Neural progenitor cell (in vitro differentiated cells): ENCODE results near the gene HSPA1A. TPM values are rescaled to one million over a fixed set of nuclear protein-coding genes. Genes with fewer than 3 reads are reported as not detected.
A peak's percentile ranks its signal among the peaks of the same experiment; 100 is the strongest.

Experiments used
- DNase-seq: peaks from one replicate; pipeline ENCODE4 v3.0.0-alpha.2; 2016; ENCODE audit warnings: low spot score
- H2AFZ ChIP-seq: fragments of 200-600 bp; sonication (generic); replicated peaks from 2 replicates; pipeline ENCODE4 v1.6.1; 2016; ENCODE audit warnings: antibody characterized with exemption
- H3F3A ChIP-seq: fragments of 200-600 bp; sonication (generic); 2 replicates; pipeline ENCODE4 v1.6.1; 2016; ENCODE audit warnings: antibody characterized with exemption, low read depth
- H3K27ac ChIP-seq: fragments of 200-600 bp; sonication (generic); 2 replicates; pipeline ENCODE4 v1.5.1; 2016; ENCODE audit warnings: mild to moderate bottlenecking
- H3K27me3 ChIP-seq: fragments of 200-600 bp; sonication (generic); 2 replicates; pipeline ENCODE4 v1.6.1; 2016; ENCODE audit warnings: mild to moderate bottlenecking, moderate library complexity
- H3K36me3 ChIP-seq: fragments of 200-600 bp; sonication (generic); 2 replicates; pipeline ENCODE4 v1.5.1; 2016
- H3K4me1 ChIP-seq: fragments of 200-600 bp; sonication (generic); 2 replicates; pipeline ENCODE4 v1.6.1; 2016; ENCODE audit warnings: mixed run types
- H3K4me2 ChIP-seq: fragments of 200-600 bp; sonication (generic); 2 replicates; pipeline ENCODE4 v1.6.1; 2016
- H3K4me3 ChIP-seq: fragments of 200-600 bp; sonication (generic); 2 replicates; pipeline ENCODE4 v1.5.1; 2016
- H3K79me2 ChIP-seq: fragments of 200-600 bp; sonication (generic); 2 replicates; pipeline ENCODE4 v1.6.1; 2016; ENCODE audit warnings: low read depth
- H3K9ac ChIP-seq: fragments of 200-600 bp; sonication (generic); 2 replicates; pipeline ENCODE4 v1.6.1; 2016
- H3K9me3 ChIP-seq: fragments of 200-600 bp; sonication (generic); 2 replicates; pipeline ENCODE4 v1.5.1; 2016; ENCODE audit warnings: low read depth
- H4K20me1 ChIP-seq: fragments of 200-600 bp; sonication (generic); 2 replicates; pipeline ENCODE4 v1.6.1; 2016; ENCODE audit warnings: low read depth
- H3K27ac Mint-ChIP-seq: 3 replicates; pipeline ENCODE4 v1.8.0; 2021; ENCODE audit warnings: mixed read lengths
- H3K27me3 Mint-ChIP-seq: 2 replicates; pipeline ENCODE4 v1.8.0; 2022; ENCODE audit warnings: low read depth, mild to moderate bottlenecking, inconsistent platforms, moderate library complexity, mixed read lengths; ENCODE audit not compliant: insufficient read depth
- H3K36me3 Mint-ChIP-seq: 3 replicates; pipeline ENCODE4 v1.8.0; 2021; ENCODE audit warnings: mixed read lengths
- H3K4me1 Mint-ChIP-seq: 3 replicates; pipeline ENCODE4 v1.8.0; 2021; ENCODE audit warnings: mixed read lengths
- H3K4me3 Mint-ChIP-seq: 3 replicates; pipeline ENCODE4 v1.8.0; 2021; ENCODE audit warnings: mild to moderate bottlenecking, moderate library complexity, mixed read lengths
- H3K9me3 Mint-ChIP-seq: 3 replicates; pipeline ENCODE4 v1.8.0; 2020; ENCODE audit warnings: mixed read lengths
- CTCF ChIP-seq: fragments of 200-600 bp; sonication (generic); IDR thresholded peaks from 2 replicates; pipeline ENCODE4 v1.5.1; 2017; ENCODE audit warnings: antibody characterized with exemption, mild to moderate bottlenecking
- EZH2 ChIP-seq: fragments of 200-600 bp; sonication (generic); IDR thresholded peaks from 2 replicates; pipeline ENCODE4 v1.6.1; 2017; ENCODE audit warnings: antibody characterized with exemption, mild to moderate bottlenecking, moderate library complexity
- EZH2phosphoT487 ChIP-seq: fragments of 200-600 bp; sonication (generic); IDR thresholded peaks from 2 replicates; pipeline ENCODE4 v1.6.1; 2017; ENCODE audit warnings: antibody characterized with exemption
- total RNA-seq: library from RNA; depleted of rRNA; stranded (reverse); fragments of >200 nt; gene quantifications from 2 replicates; pipeline ENCODE4 v1.2.3, GENCODE V29; 2015; ENCODE audit warnings: low replicate concordance

The HSPA1A gene
- total RNA-seq, 1 donor from 2014 or later: 36.0 TPM

DNA sequence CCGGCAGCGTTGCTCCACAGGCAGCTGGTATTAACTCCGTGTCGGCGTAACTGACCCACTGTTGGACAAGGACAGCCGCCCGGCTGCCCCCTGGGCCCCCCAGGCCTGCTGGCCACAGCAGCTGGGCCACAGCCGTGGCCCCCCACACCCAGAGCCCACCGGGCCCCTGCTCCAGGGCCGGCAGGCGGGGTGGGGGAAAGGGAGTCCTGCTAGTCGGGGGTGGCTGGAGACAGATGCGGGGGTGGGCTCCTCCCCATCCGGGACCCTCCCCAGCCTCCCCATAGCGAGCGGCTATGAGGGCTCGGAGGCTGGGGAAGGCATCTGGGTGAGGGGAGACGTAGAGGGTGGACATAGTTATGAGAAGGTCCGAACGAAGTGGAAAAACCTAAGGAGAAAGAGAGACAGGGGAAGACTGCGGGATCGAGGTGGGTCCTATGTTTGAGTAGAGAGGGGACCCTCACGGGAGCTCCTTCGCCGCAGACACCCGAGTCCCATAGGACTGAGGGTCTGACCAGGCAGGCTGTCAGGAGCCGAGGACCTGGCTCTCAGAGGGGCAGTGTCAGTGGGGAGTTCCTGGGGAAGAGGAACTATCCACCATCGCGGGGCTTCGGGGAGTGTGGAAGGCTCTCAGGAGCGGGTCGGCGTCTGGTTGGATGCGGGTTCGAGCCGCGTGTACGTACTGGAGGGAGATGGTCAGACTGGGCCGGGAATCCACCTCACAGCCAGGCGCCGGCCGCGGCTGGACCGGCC is 20.3 kb upstream of the HSPA1A start:
- Histone ChIP-seq H3K79me2 (peaks cover 28% of the 10 kb centered on the region), H3K27ac (peak overlapping the region; percentile 97), H3K9me3 (no peaks in the 10 kb centered on the region), H3K9ac (peak overlapping the region; percentile 79), H2AFZ (peak overlapping the region; percentile 46), H3K36me3 (peaks cover 2% of the 10 kb centered on the region), H3K4me3 (peak overlapping the region; percentile 73), H3F3A (peaks cover 40% of the 10 kb centered on the region), H3K27me3 (no peaks in the 10 kb centered on the region), H3K4me2 (peak overlapping the region; percentile 93), H3K4me1 (peaks cover 7% of the 10 kb centered on the region), H4K20me1 (no peaks in the 10 kb centered on the region)
- Mint-ChIP-seq H3K27me3 (no peaks in the 10 kb centered on the region), H3K27ac (peak overlapping the region; percentile 99), H3K36me3 (peaks cover 12% of the 10 kb centered on the region), H3K9me3 (no peaks in the 10 kb centered on the region), H3K4me1 (peaks cover 16% of the 10 kb centered on the region), H3K4me3 (peak overlapping the region; percentile 99)
- no peak for DNase-seq
- TF ChIP-seq CTCF (no peak), EZH2 (no peak), EZH2phosphoT487 (no peak)

DNA sequence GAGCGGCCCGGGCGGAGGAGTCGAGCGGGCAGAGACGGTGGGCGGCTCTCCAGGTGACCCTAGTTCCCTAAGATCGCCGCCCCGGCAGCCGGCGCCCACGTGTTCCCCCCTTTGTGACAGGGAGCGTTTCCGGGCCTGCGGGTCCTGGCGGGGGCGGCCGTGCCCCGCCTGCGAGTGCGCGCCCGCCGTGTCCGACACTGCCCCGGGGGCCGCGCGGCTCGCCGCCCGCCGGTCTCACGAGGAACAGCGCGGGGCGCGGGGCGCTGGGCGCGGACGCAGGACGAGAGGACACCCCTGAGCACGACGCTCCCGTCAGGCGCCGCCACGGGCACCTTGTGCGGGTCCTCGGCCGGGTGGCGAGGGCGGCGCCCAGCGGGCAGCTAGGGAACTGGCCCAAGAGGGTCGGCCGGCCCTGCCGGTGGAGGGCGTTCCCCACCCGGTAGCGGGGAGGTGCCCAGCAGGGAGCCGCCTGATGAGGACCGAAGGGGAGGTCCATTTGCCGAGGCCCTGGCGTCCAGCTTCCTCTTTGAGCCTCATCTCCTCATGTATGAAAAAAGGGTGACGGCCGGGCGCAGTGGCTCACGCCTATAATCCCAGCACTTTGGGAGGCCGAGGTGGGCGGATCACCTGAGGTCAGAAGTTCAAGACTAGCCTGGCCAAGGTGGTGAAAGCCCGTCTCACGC is 19.6 kb upstream of the HSPA1A start, which contains the start of gene VARS1:
VARS1 (minus strand) TSS at position 137 of the 683 bp plus-strand sequence. CDS start 535 bp downstream, outside the sequence.
- peaks cover 34% of the 10 kb centered on the region for H3K79me2 ChIP-seq
- Mint-ChIP-seq H3K4me1 (peaks cover 16% of the 10 kb centered on the region), H3K27me3 (no peaks in the 10 kb centered on the region), H3K36me3 (peaks cover 9% of the 10 kb centered on the region), H3K27ac (peak within 1 kb of the TSS; percentile 99), H3K4me3 (peak within 1 kb of the TSS; percentile 99), H3K9me3 (no peaks in the 10 kb centered on the region)
- H3K36me3 ChIP-seq: no peaks in the 10 kb centered on the region
- peak within 1 kb of the TSS; percentile 73 for H3K4me3 ChIP-seq
- peak within 1 kb of the TSS; percentile 79 for H3K9ac ChIP-seq
- peak within 1 kb of the TSS; percentile 97 for H3K27ac ChIP-seq
- H4K20me1 ChIP-seq: no peaks in the 10 kb centered on the region
- H3F3A ChIP-seq: peaks cover 40% of the 10 kb centered on the region
- H3K9me3 ChIP-seq: no peaks in the 10 kb centered on the region
- DNase-seq: peak; percentile 97
- H3K27me3 ChIP-seq: no peaks in the 10 kb centered on the region
- TF ChIP-seq EZH2phosphoT487: no peak
- peak; percentile 75 for TF ChIP-seq CTCF
- peak within 1 kb of the TSS; percentile 93 for H3K4me2 ChIP-seq
- peaks cover 7% of the 10 kb centered on the region for H3K4me1 ChIP-seq
- peak within 1 kb of the TSS; percentile 46 for H2AFZ ChIP-seq

- DNase-seq: no peak
- no peaks in the 10 kb centered on the region for H3K36me3 ChIP-seq
- peaks cover 47% of the 10 kb centered on the region for H3K79me2 ChIP-seq
- H3K4me3 Mint-ChIP-seq: peak overlapping the region; percentile 81
- no peaks in the 10 kb centered on the region for H3K27me3 Mint-ChIP-seq
- no peak for TF ChIP-seq CTCF
- TF ChIP-seq EZH2phosphoT487: no peak
- no peak for TF ChIP-seq EZH2
- H3K9me3 Mint-ChIP-seq: no peaks in the 10 kb centered on the region
- H3K4me3 ChIP-seq: no peak overlapping the region
- H3K4me1 ChIP-seq: peaks cover 7% of the 10 kb centered on the region
- H3K9ac ChIP-seq: no peak overlapping the region
- no peak overlapping the region for H3K27ac Mint-ChIP-seq
- peaks cover 14% of the 10 kb centered on the region for H3K4me1 Mint-ChIP-seq
- H3K4me2 ChIP-seq: no peak overlapping the region
- no peaks in the 10 kb centered on the region for H4K20me1 ChIP-seq
- H3K27ac ChIP-seq: no peak overlapping the region
- H3K9me3 ChIP-seq: no peaks in the 10 kb centered on the region
- no peaks in the 10 kb centered on the region for H3K27me3 ChIP-seq
- peaks cover 9% of the 10 kb centered on the region for H3K36me3 Mint-ChIP-seq
- no peak overlapping the region for H2AFZ ChIP-seq
- H3F3A ChIP-seq: peaks cover 36% of the 10 kb centered on the region
Measured at GRCh38 chr6:31796993-31797385, 18.4 kb upstream of the HSPA1A start.
